ENCODE results near the gene CCDC117. TPM values are rescaled to one million over a fixed set of nuclear protein-coding genes. Genes with fewer than 3 reads are reported as not detected.

Gene CCDC117
- total RNA-seq, 6 experiments from 2014 or later = 15.3 to 24.4 (median 18.0) TPM

- TF ChIP-seq POLR2A (IDR thresholded peaks at IDR 0.05) (no peak), CTCF (IDR thresholded peaks at IDR 0.05) (no peak)
- H3K4me1 ChIP-seq = peaks cover 0 to 95% (median 42%) of the 10 kb centered on the region in 4 donors
- DNase-seq = no peak
These were observed 42.6 kb downstream of the CCDC117 start for GRCh38 chr22:28815111-28815510.

GRCh38 chr22:28815729-28816128 lies 43.2 kb downstream of the CCDC117 start:
- 86% methylated on average over 6 of the region's 6 CpGs for WGBS (ENCODE audit: insufficient coverage, low coverage, low lambda C conversion rate, missing lambda C conversion rate)
- Histone ChIP-seq H3K4me3 (no peak overlapping the region), H3K27me3 (no peaks in the 10 kb centered on the region), H3K27ac (peak overlapping the region in 2 of 3 donors; percentile 86 to 92), H3K4me1 (peaks cover 0 to 93% (median 45%) of the 10 kb centered on the region in 4 donors), H3K36me3 (no peaks in the 10 kb centered on the region), H3K9me3 (no peaks in the 10 kb centered on the region)
- intact Hi-C loops (cut with DNase I) = no loop called here
- ATAC-seq = no peak
- no peak for TF ChIP-seq CTCF (IDR thresholded peaks at IDR 0.05)
- no peak for TF ChIP-seq POLR2A (IDR thresholded peaks at IDR 0.05)
- DNase-seq = no peak

More at GRCh38 chr22:28815111-28815510, 42.6 kb downstream of the CCDC117 start:
- Histone ChIP-seq H3K9me3 (no peaks in the 10 kb centered on the region), H3K36me3 (no peaks in the 10 kb centered on the region), H3K27me3 (no peaks in the 10 kb centered on the region), H3K4me3 (no peak overlapping the region), H3K27ac (peak overlapping the region; percentile 61 to 92 (median 86))
- 45% methylated on average over 6 of the region's 6 CpGs for WGBS (ENCODE audit: insufficient coverage, low coverage, low lambda C conversion rate, missing lambda C conversion rate)
- ATAC-seq = no peak
- intact Hi-C loops (cut with DNase I) = no loop called here

GRCh38 chr22:28817064-28817463 lies 44.6 kb downstream of the CCDC117 start:
- no peak for TF ChIP-seq CTCF (IDR thresholded peaks at IDR 0.05)
- TF ChIP-seq POLR2A (IDR thresholded peaks at IDR 0.05) = no peak
- no peaks in the 10 kb centered on the region for H3K9me3 ChIP-seq
- peaks cover 0 to 93% (median 42%) of the 10 kb centered on the region in 4 donors for H3K4me1 ChIP-seq
- H3K36me3 ChIP-seq = no peaks in the 10 kb centered on the region
- H3K4me3 ChIP-seq = no peak overlapping the region
- no peak for DNase-seq
- no peak for ATAC-seq
- intact Hi-C loops (cut with DNase I) = no loop called here
- no peaks in the 10 kb centered on the region for H3K27me3 ChIP-seq
- 95% methylated on average over 2 of the region's 2 CpGs for WGBS (ENCODE audit: insufficient coverage, low coverage, low lambda C conversion rate, missing lambda C conversion rate)
- H3K27ac ChIP-seq = peak overlapping the region in 2 of 3 donors; percentile 91 to 92

- H3K4me1 ChIP-seq = peaks cover 0 to 93% (median 40%) of the 10 kb centered on the region in 4 donors
- H3K27ac ChIP-seq = peak overlapping the region; percentile 79 to 92 (median 91)
- ATAC-seq (peak; percentile 39 to 60 (median 46)), DNase-seq (peak; percentile 59 to 79 (median 73))
- intact Hi-C loops (cut with DNase I) = no loop called here
- no peaks in the 10 kb centered on the region for H3K36me3 ChIP-seq
- 44% methylated on average over 13 of the region's 14 CpGs for WGBS (ENCODE audit: insufficient coverage, low coverage, low lambda C conversion rate, missing lambda C conversion rate)
- no peaks in the 10 kb centered on the region for H3K9me3 ChIP-seq
- peak overlapping the region in 1 of 3 donors; percentile 13 for H3K4me3 ChIP-seq
- H3K27me3 ChIP-seq = no peaks in the 10 kb centered on the region
- no peak for TF ChIP-seq POLR2A (IDR thresholded peaks at IDR 0.05)
- TF ChIP-seq CTCF (IDR thresholded peaks at IDR 0.05) = no peak
These were observed 45.7 kb downstream of the CCDC117 start for GRCh38 chr22:28817919-28818859.

Data from right lobe of liver (tissue), 6 donors.